ENCODE results near the gene MED27.

- no peak for TF ChIP-seq CTCF (conservative IDR thresholded peaks at IDR 0.05)
- no peak for TF ChIP-seq ZFX (IDR thresholded peaks at IDR 0.05)
These were observed 205.7 kb downstream of the MED27 start for GRCh38 chr9:131873891-131874440.

Data from C4-2B (cell line).